Measurements from ENCODE around the gene CLEC2A.

DNA sequence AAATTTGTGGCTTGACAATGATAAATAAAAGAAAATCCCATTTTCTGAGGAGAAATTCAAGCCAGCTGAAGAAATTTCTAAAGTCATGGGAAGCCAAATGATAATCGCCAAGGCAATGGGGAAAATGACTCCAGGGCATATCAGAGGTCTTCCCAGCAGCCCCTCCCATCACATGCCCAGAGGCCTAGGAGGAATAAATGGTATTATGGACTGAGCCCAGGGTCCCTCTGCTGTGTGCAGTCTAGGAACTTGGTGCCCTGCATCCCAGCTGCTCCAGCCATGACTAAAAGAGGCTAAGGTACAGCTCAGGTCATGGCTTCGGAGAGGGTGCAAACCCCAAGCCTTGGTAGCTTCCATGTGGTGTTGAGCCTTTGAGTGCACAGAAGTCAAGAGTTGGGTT lies 43.4 kb upstream of the CLEC2A start:
- TF ChIP-seq CTCF (IDR thresholded peaks at IDR 0.05): no peak
- no peak for TF ChIP-seq POLR2A (IDR thresholded peaks at IDR 0.05)

Data from heart left ventricle (tissue), 13 donors.